ENCODE results near the gene PHOSPHO1.

The PHOSPHO1 gene

GRCh38 chr17:49255125-49255524 is 24.5 kb upstream of the PHOSPHO1 start:
- no peak for TF ChIP-seq ZNF274 (IDR thresholded peaks at IDR 0.05; ENCODE audit: low read depth, low read length)
- no peak overlapping the region for H3K4me3 ChIP-seq (ENCODE audit: low read length)

- TF ChIP-seq ZNF274 (IDR thresholded peaks at IDR 0.05; ENCODE audit: low read depth, low read length) = no peak
- H3K4me3 ChIP-seq (ENCODE audit: low read length) = no peak overlapping the region
These were observed 23.5 kb upstream of the PHOSPHO1 start for GRCh38 chr17:49254066-49254465.

GRCh38 chr17:49252148-49252695 is 21.6 kb upstream of the PHOSPHO1 start:
- H3K4me3 ChIP-seq (ENCODE audit: low read length) = no peak overlapping the region
- TF ChIP-seq ZNF274 (IDR thresholded peaks at IDR 0.05; ENCODE audit: low read depth, low read length) = no peak

- TF ChIP-seq ZNF274 (IDR thresholded peaks at IDR 0.05; ENCODE audit: low read depth, low read length) = no peak
- H3K4me3 ChIP-seq (ENCODE audit: low read length) = no peak overlapping the region
These were observed 19.4 kb upstream of the PHOSPHO1 start for GRCh38 chr17:49249890-49250522.

GRCh38 chr17:49249292-49249794 is 18.8 kb upstream of the PHOSPHO1 start:
- no peak for TF ChIP-seq ZNF274 (IDR thresholded peaks at IDR 0.05; ENCODE audit: low read depth, low read length)
- no peak overlapping the region for H3K4me3 ChIP-seq (ENCODE audit: low read length)

GRCh38 chr17:49247944-49248343 is 17.4 kb upstream of the PHOSPHO1 start:
- TF ChIP-seq ZNF274 (IDR thresholded peaks at IDR 0.05; ENCODE audit: low read depth, low read length) = no peak
- H3K4me3 ChIP-seq (ENCODE audit: low read length) = no peak overlapping the region

GRCh38 chr17:49244839-49245238 is 14.3 kb upstream of the PHOSPHO1 start:
- no peak for TF ChIP-seq ZNF274 (IDR thresholded peaks at IDR 0.05; ENCODE audit: low read depth, low read length)
- no peak overlapping the region for H3K4me3 ChIP-seq (ENCODE audit: low read length)

- no peak overlapping the region for H3K4me3 ChIP-seq (ENCODE audit: low read length)
- TF ChIP-seq ZNF274 (IDR thresholded peaks at IDR 0.05; ENCODE audit: low read depth, low read length) = no peak
These were observed 12.2 kb upstream of the PHOSPHO1 start for GRCh38 chr17:49242813-49243212.

GRCh38 chr17:49241692-49242397 is 11.3 kb upstream of the PHOSPHO1 start:
- no peak overlapping the region for H3K4me3 ChIP-seq (ENCODE audit: low read length)
- TF ChIP-seq ZNF274 (IDR thresholded peaks at IDR 0.05; ENCODE audit: low read depth, low read length) = no peak

GRCh38 chr17:49241040-49241439 is 10.5 kb upstream of the PHOSPHO1 start:
- no peak overlapping the region for H3K4me3 ChIP-seq (ENCODE audit: low read length)
- TF ChIP-seq ZNF274 (IDR thresholded peaks at IDR 0.05; ENCODE audit: low read depth, low read length) = no peak

GRCh38 chr17:49240619-49241018 is 10.0 kb upstream of the PHOSPHO1 start:
- TF ChIP-seq ZNF274 (IDR thresholded peaks at IDR 0.05; ENCODE audit: low read depth, low read length) = no peak

GRCh38 chr17:49239963-49240362 is 9.4 kb upstream of the PHOSPHO1 start:
- TF ChIP-seq ZNF274 (IDR thresholded peaks at IDR 0.05; ENCODE audit: low read depth, low read length) = no peak
- H3K4me3 ChIP-seq (ENCODE audit: low read length) = no peak overlapping the region

More at GRCh38 chr17:49240619-49241018, 10.0 kb upstream of the PHOSPHO1 start:
- no peak overlapping the region for H3K4me3 ChIP-seq (ENCODE audit: low read length)

- no peak overlapping the region for H3K4me3 ChIP-seq (ENCODE audit: low read length)
- TF ChIP-seq ZNF274 (IDR thresholded peaks at IDR 0.05; ENCODE audit: low read depth, low read length) = no peak
These were observed 5.3 kb upstream of the PHOSPHO1 start for GRCh38 chr17:49235896-49236295.

- H3K4me3 ChIP-seq (ENCODE audit: low read length) = no peak overlapping the region
- TF ChIP-seq ZNF274 (IDR thresholded peaks at IDR 0.05; ENCODE audit: low read depth, low read length) = no peak
These were observed 4.0 kb upstream of the PHOSPHO1 start for GRCh38 chr17:49234509-49235080.

GRCh38 chr17:49231563-49231894 is 942 bp upstream of the PHOSPHO1 start:
- no peak overlapping the region; the same call in 1 of the 2 replicates for H3K4me3 ChIP-seq (ENCODE audit: low read length)
- TF ChIP-seq ZNF274 (IDR thresholded peaks at IDR 0.05; ENCODE audit: low read depth, low read length) = no peak
